SK-N-SH (cell line): Measurements from ENCODE around the gene DECR2. TPM values are rescaled to one million over a fixed set of nuclear protein-coding genes. Genes with fewer than 3 reads are reported as not detected.

Source experiments
- CTCF ChIA-PET: fragments of 300-600, 350-600 bp; formaldehyde crosslinking; extraction: SDS; loops from one replicate; lab custom pipeline; 2021; lab: Yijun Ruan, JAX
- POLR2A ChIA-PET: fragments of 350-600 bp; sonication (Branson Sonifier 250); formaldehyde crosslinking; extraction: SDS; loops from one replicate; lab custom pipeline; 2020; ENCODE audit warnings: antibody characterized with exemption, inconsistent platforms; lab: Yijun Ruan, JAX
- DNase-seq: peaks from one replicate; pipeline ENCODE4 v3.0.0; 2012
- H2AFZ ChIP-seq: fragments of 200-600 bp; sonication (generic); 2 replicates; pipeline ENCODE4 v1.8.1; 2016; ENCODE audit warnings: antibody characterized with exemption, mild to moderate bottlenecking, low read depth
- H3F3A ChIP-seq: fragments of 200-600 bp; sonication (generic); replicated peaks from 2 replicates; pipeline ENCODE3; 2016; ENCODE audit warnings: antibody characterized with exemption, mild to moderate bottlenecking; ENCODE audit not compliant: insufficient read depth
- H3K27ac ChIP-seq, 2 experiments: fragments of 200-500 bp in 1 of 2; fragments of 200-600 bp in 1 of 2; sonication (Bioruptor generic) in 1 of 2; sonication (generic), shearing (Covaris generic) in 1 of 2; 2 replicates each; pipeline versions ENCODE4 v1.5.1 to v1.6.1; 2014 to 2016; ENCODE audit warnings: low read depth in 2 of 2, inconsistent platforms in 1 of 2, low read length in 1 of 2, mild to moderate bottlenecking in 1 of 2, mixed read lengths in 1 of 2
- H3K27me3 ChIP-seq: fragments of 200-600 bp; sonication (generic), shearing (Covaris generic); 2 replicates; pipeline ENCODE4 v1.6.1; 2016; ENCODE audit warnings: mixed run types; ENCODE audit not compliant: insufficient read depth
- H3K36me3 ChIP-seq, 2 experiments: fragments of 200-500 bp in 1 of 2; fragments of 200-600 bp in 1 of 2; sonication (Bioruptor generic) in 1 of 2; sonication (generic) in 1 of 2; replicated peaks in 1 of 2; 2 replicates each; pipeline versions ENCODE3 to v1.5.1; 2014 to 2016; ENCODE audit warnings: low read length in 1 of 2, mild to moderate bottlenecking in 1 of 2; ENCODE audit not compliant: insufficient read depth in 2 of 2, control insufficient read depth in 1 of 2
- H3K4me1 ChIP-seq, 2 experiments: fragments of 200-500 bp in 1 of 2; fragments of 200-600 bp in 1 of 2; sonication (Bioruptor generic) in 1 of 2; sonication (generic), shearing (Covaris generic) in 1 of 2; 2 replicates each; pipeline versions ENCODE4 v1.5.1 to v1.6.1; 2014 to 2016; ENCODE audit warnings: low read depth in 1 of 2, low read length in 1 of 2, mixed run types in 1 of 2; ENCODE audit not compliant: insufficient read depth in 2 of 2, control insufficient read depth in 1 of 2
- H3K4me2 ChIP-seq: fragments of 200-600 bp; sonication (generic), shearing (Covaris generic); 2 replicates; pipeline ENCODE4 v1.6.1; 2017; ENCODE audit warnings: mixed run types
- H3K4me3 ChIP-seq, 2 experiments: fragments of 200-500 bp in 1 of 2; fragments of 200-600 bp in 1 of 2; sonication (Bioruptor generic) in 1 of 2; sonication (generic), shearing (Covaris generic) in 1 of 2; 2 replicates each; pipeline versions ENCODE4 v1.5.1 to v1.8.1; 2014 to 2016; ENCODE audit warnings: low read depth in 2 of 2, inconsistent platforms in 1 of 2, low read length in 1 of 2, mild to moderate bottlenecking in 1 of 2, mixed read lengths in 1 of 2, moderate library complexity in 1 of 2
- H3K79me2 ChIP-seq: fragments of 200-600 bp; sonication (generic); 2 replicates; pipeline ENCODE4 v1.8.1; 2017; ENCODE audit warnings: mild to moderate bottlenecking; ENCODE audit not compliant: insufficient read depth
- H3K9ac ChIP-seq: fragments of 200-600 bp; sonication (generic); 2 replicates; pipeline ENCODE4 v1.6.1; 2017; ENCODE audit warnings: mixed run types
- H3K9me2 ChIP-seq: fragments of 200-600 bp; sonication (generic); 2 replicates; pipeline ENCODE4 v1.6.1; 2017; ENCODE audit warnings: mixed run types
- H3K9me3 ChIP-seq: fragments of 200-600 bp; sonication (generic); 2 replicates; pipeline ENCODE4 v1.6.1; 2017; ENCODE audit warnings: mixed run types, mild to moderate bottlenecking, moderate library complexity
- H4K20me1 ChIP-seq: fragments of 200-600 bp; sonication (generic); 2 replicates; pipeline ENCODE4 v1.6.1; 2017; ENCODE audit warnings: mild to moderate bottlenecking, mixed run types; ENCODE audit not compliant: insufficient read depth
- EZH2phosphoT487 ChIP-seq: fragments of 200-600 bp; sonication (generic); IDR thresholded peaks from 2 replicates; pipeline ENCODE4 v1.6.1; 2017; ENCODE audit warnings: low read depth, mixed run types, mild to moderate bottlenecking, antibody characterized with exemption, moderate library complexity, borderline replicate concordance
- FOSL2 ChIP-seq: IDR thresholded peaks from 2 replicates; pipeline ENCODE4 v1.4.0; 2012; ENCODE audit warnings: low read depth, mild to moderate bottlenecking, moderate library complexity, borderline replicate concordance
- FOXM1 ChIP-seq: IDR thresholded peaks from 2 replicates; pipeline ENCODE4 v1.4.0; 2012; ENCODE audit warnings: low read depth, mild to moderate bottlenecking
- GATA2 ChIP-seq: sonication (generic); formaldehyde crosslinking; IDR thresholded peaks from 2 replicates; pipeline ENCODE4 v1.5.0; 2020; ENCODE audit warnings: mild to moderate bottlenecking, missing genetic modification reagents
- JUND ChIP-seq: IDR thresholded peaks from 2 replicates; pipeline ENCODE4 v1.4.0; 2012
- NFIC ChIP-seq: IDR thresholded peaks from 2 replicates; pipeline ENCODE4 v1.4.0; 2012; ENCODE audit warnings: borderline replicate concordance
- NRF1 ChIP-seq: IDR thresholded peaks from 2 replicates; pipeline ENCODE4 v1.6.1; 2012; ENCODE audit warnings: low read depth, mild to moderate bottlenecking, low read length
- RAD21 ChIP-seq: IDR thresholded peaks from 2 replicates; pipeline ENCODE4 v1.6.1; 2012; ENCODE audit warnings: mild to moderate bottlenecking, low read length
- REST ChIP-seq: IDR thresholded peaks from 2 replicates; pipeline ENCODE4 v1.6.1; 2012; ENCODE audit warnings: mild to moderate bottlenecking, low read depth, low read length, moderate library complexity
- RFX5 ChIP-seq: IDR thresholded peaks from 2 replicates; pipeline ENCODE4 v1.6.1; 2012; ENCODE audit warnings: mild to moderate bottlenecking, improper control_type of control experiment, low read length
- WGBS: methylation state at CpG from one replicate; pipeline ENCODE4 v1.1.6; 2017; ENCODE audit warnings: low lambda C conversion rate; 5-methylcytosine and 5-hydroxymethylcytosine counted together
- polyA plus RNA-seq, 3 experiments: library from polyadenylated mRNA; depleted of rRNA; stranded (reverse); fragments of >200 nt; gene quantifications; 2 replicates each; pipeline ENCODE4 v1.2.3, GENCODE V29; 2012
- TF ChIP-seq, protein P1 (sequence below): fragments of 150-350 bp; IDR thresholded peaks from 2 replicates; pipeline ENCODE4 v1.6.1; 2016; ENCODE audit warnings: mild to moderate bottlenecking, low read depth, low read length
- TF ChIP-seq, protein P2 (sequence below): IDR thresholded peaks from 2 replicates; pipeline ENCODE4 v1.4.0; 2012; ENCODE audit warnings: low read depth
- TF ChIP-seq, protein P3 (sequence below): IDR thresholded peaks from 2 replicates; pipeline ENCODE4 v1.4.0; 2012; ENCODE audit warnings: low read depth, borderline replicate concordance
- TF ChIP-seq, protein P4 (sequence below): fragments of 200-600 bp; sonication (generic); IDR thresholded peaks from 2 replicates; pipeline ENCODE4 v1.6.1; 2017; ENCODE audit warnings: antibody characterized with exemption, mild to moderate bottlenecking, moderate library complexity
- TF ChIP-seq, protein P5 (sequence below): fragments of 150-350 bp; IDR thresholded peaks from 2 replicates; pipeline ENCODE4 v1.6.1; 2017; ENCODE audit warnings: antibody characterized with exemption, low read length, low read depth, borderline replicate concordance

The DECR2 gene
- polyA plus RNA-seq, 1 of the 3 experiments (the other 2 are of a cell fraction), result 53.0 TPM

DNA sequence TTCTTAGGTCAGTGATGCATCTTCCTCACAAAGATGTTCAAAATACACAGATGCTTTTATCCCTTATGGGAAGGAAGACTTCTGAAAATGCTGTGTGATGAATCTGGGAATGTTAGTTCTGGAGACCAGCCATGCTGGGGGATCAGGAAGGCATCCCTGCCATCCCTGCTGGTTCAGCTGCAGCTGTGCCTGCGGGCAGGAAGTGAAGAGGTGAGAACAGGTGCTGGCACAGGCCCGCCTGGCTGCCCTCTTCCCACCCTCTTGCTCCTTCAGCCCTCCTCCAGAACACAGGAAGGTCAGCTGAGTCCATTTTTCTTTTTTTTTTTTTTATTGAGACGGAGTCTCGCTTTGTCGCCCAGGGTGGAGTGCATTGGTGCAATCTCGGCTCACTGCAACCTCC lies 38.9 kb downstream of the DECR2 start:
- WGBS, result 93% methylated on average over 6 of the region's 6 CpGs
- peaks cover 54% of the 10 kb centered on the region for H4K20me1 ChIP-seq
- H3K27ac ChIP-seq, result no peak overlapping the region
- TF ChIP-seq NFIC (no peak), GATA2 (CRISPR knock-in tag) (no peak), NRF1 (no peak), FOSL2 (no peak), EZH2phosphoT487 (no peak), JUND (no peak), RFX5 (no peak)
- TF ChIP-seq, protein P1, sequence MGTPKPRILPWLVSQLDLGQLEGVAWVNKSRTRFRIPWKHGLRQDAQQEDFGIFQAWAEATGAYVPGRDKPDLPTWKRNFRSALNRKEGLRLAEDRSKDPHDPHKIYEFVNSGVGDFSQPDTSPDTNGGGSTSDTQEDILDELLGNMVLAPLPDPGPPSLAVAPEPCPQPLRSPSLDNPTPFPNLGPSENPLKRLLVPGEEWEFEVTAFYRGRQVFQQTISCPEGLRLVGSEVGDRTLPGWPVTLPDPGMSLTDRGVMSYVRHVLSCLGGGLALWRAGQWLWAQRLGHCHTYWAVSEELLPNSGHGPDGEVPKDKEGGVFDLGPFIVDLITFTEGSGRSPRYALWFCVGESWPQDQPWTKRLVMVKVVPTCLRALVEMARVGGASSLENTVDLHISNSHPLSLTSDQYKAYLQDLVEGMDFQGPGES, result no peak
- TF ChIP-seq, protein P2, sequence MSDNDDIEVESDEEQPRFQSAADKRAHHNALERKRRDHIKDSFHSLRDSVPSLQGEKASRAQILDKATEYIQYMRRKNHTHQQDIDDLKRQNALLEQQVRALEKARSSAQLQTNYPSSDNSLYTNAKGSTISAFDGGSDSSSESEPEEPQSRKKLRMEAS, result no peak
- TF ChIP-seq, protein P3, sequence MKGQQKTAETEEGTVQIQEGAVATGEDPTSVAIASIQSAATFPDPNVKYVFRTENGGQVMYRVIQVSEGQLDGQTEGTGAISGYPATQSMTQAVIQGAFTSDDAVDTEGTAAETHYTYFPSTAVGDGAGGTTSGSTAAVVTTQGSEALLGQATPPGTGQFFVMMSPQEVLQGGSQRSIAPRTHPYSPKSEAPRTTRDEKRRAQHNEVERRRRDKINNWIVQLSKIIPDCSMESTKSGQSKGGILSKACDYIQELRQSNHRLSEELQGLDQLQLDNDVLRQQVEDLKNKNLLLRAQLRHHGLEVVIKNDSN, result no peak
- H3F3A ChIP-seq, result no peaks in the 10 kb centered on the region
- DNase-seq, result no peak
- H3K9me2 ChIP-seq, result no peaks in the 10 kb centered on the region
- no peaks in the 10 kb centered on the region for H3K36me3 ChIP-seq
- peaks cover 0 to 3% of the 10 kb centered on the region in 2 experiments; a peak in 1 of 4 replicates for H3K4me1 ChIP-seq
- no peaks in the 10 kb centered on the region for H3K27me3 ChIP-seq
- no peak overlapping the region for H3K4me3 ChIP-seq
- ChIA-PET CTCF (interaction anchor here (1.0 kb wide), 2 partner anchors 39 to 375 kb away, joined by 3 read pairs; no protein-coding TSS in a partner anchor), POLR2A (no interaction called here)
- no peak overlapping the region for H3K4me2 ChIP-seq
- peaks cover 95% of the 10 kb centered on the region for H3K79me2 ChIP-seq
- H2AFZ ChIP-seq, result no peak overlapping the region
- H3K9ac ChIP-seq, result no peak overlapping the region
- no peaks in the 10 kb centered on the region for H3K9me3 ChIP-seq

DNA sequence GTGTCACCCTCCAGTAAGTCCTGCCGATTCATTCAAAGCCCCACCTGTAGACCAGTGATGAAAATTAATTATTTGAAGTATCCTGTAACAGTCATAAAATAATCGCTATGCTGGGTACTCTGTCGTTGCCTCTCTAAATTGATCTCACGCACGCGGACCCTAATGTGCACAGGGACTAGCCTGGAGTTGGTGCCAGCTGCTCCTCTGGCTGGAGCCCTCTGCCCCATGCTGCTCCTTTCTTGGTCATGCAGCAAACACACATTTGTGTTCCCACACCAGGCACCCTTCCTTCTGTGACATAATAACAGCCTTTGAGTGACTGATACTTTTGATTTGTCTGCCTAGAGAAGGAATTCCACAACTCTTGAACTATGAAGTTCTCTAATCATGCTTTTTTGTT lies 39.8 kb downstream of the DECR2 start:
- ChIA-PET POLR2A (no interaction called here), CTCF (no interaction called here)
- Histone ChIP-seq H3K79me2 (peaks cover 94% of the 10 kb centered on the region), H3K36me3 (no peaks in the 10 kb centered on the region), H3K9me2 (no peaks in the 10 kb centered on the region), H3K9me3 (no peaks in the 10 kb centered on the region), H3K27me3 (no peaks in the 10 kb centered on the region), H4K20me1 (peaks cover 54% of the 10 kb centered on the region), H2AFZ (no peak overlapping the region), H3K4me3 (no peak overlapping the region), H3K9ac (no peak overlapping the region), H3K4me1 (peaks cover 0 to 11% of the 10 kb centered on the region in 2 experiments; a peak in 1 of 4 replicates), H3K4me2 (no peak overlapping the region), H3F3A (no peaks in the 10 kb centered on the region), H3K27ac (no peak overlapping the region)
- WGBS, result 93% methylated on average over 6 of the region's 6 CpGs
- TF ChIP-seq, protein P4, sequence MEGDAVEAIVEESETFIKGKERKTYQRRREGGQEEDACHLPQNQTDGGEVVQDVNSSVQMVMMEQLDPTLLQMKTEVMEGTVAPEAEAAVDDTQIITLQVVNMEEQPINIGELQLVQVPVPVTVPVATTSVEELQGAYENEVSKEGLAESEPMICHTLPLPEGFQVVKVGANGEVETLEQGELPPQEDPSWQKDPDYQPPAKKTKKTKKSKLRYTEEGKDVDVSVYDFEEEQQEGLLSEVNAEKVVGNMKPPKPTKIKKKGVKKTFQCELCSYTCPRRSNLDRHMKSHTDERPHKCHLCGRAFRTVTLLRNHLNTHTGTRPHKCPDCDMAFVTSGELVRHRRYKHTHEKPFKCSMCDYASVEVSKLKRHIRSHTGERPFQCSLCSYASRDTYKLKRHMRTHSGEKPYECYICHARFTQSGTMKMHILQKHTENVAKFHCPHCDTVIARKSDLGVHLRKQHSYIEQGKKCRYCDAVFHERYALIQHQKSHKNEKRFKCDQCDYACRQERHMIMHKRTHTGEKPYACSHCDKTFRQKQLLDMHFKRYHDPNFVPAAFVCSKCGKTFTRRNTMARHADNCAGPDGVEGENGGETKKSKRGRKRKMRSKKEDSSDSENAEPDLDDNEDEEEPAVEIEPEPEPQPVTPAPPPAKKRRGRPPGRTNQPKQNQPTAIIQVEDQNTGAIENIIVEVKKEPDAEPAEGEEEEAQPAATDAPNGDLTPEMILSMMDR, result no peak
- no peak for TF ChIP-seq NRF1
- no peak for TF ChIP-seq NFIC
- no peak for TF ChIP-seq FOXM1
- no peak for TF ChIP-seq REST
- TF ChIP-seq, protein P5, sequence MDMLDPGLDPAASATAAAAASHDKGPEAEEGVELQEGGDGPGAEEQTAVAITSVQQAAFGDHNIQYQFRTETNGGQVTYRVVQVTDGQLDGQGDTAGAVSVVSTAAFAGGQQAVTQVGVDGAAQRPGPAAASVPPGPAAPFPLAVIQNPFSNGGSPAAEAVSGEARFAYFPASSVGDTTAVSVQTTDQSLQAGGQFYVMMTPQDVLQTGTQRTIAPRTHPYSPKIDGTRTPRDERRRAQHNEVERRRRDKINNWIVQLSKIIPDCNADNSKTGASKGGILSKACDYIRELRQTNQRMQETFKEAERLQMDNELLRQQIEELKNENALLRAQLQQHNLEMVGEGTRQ, result no peak
- TF ChIP-seq RAD21, result no peak
- DNase-seq, result no peak
